SK-N-SH treated with all-trans-retinoic acid at 6 μM for 48 hours (cell line): ENCODE measurements around the gene RPS6KC1.

ENCODE experiments used
- BACH2 ChIP-seq: fragments of 250-450 bp; sonication (Bioruptor Pico); IDR thresholded peaks from 2 replicates; pipeline ENCODE4 v1.9.0; 2021; ENCODE audit warnings: mild to moderate bottlenecking, borderline replicate concordance
- ISL1 ChIP-seq: fragments of 250-450 bp; sonication (Bioruptor Pico); IDR thresholded peaks from 2 replicates; pipeline ENCODE4 v2.1.2; 2022; ENCODE audit warnings: mild to moderate bottlenecking, moderate library complexity
- PPARA ChIP-seq: fragments of 250-450 bp; sonication (Bioruptor Pico); IDR thresholded peaks from 2 replicates; pipeline ENCODE4 v1.5.0; 2020; ENCODE audit warnings: mild to moderate bottlenecking, borderline replicate concordance
- TCF4 ChIP-seq: fragments of 250-450 bp; sonication (Bioruptor Pico); IDR thresholded peaks from 2 replicates; pipeline ENCODE4 v1.8.0; 2021; ENCODE audit warnings: mild to moderate bottlenecking, moderate library complexity, borderline replicate concordance
- TOX ChIP-seq: fragments of 250-450 bp; sonication (Bioruptor Pico); IDR thresholded peaks from 2 replicates; pipeline ENCODE4 v1.8.0; 2021; ENCODE audit warnings: mild to moderate bottlenecking, moderate library complexity, borderline replicate concordance
- ZFP30 ChIP-seq: fragments of 450-650 bp; formaldehyde crosslinking; IDR thresholded peaks from 2 replicates; pipeline ENCODE4 v1.5.0; 2022; ENCODE audit warnings: mild to moderate bottlenecking, moderate library complexity
- TF ChIP-seq, protein P1 (sequence below): fragments of 250-450 bp; sonication (Bioruptor Pico); IDR thresholded peaks from 2 replicates; pipeline ENCODE4 v1.8.0; 2020; ENCODE audit warnings: mild to moderate bottlenecking, moderate library complexity, borderline replicate concordance
- TF ChIP-seq, protein P2 (sequence below): fragments of 250-450 bp; sonication (Bioruptor Pico); IDR thresholded peaks from 2 replicates; pipeline ENCODE4 v1.5.1; 2020; ENCODE audit warnings: low read depth, mild to moderate bottlenecking, moderate library complexity

DNA sequence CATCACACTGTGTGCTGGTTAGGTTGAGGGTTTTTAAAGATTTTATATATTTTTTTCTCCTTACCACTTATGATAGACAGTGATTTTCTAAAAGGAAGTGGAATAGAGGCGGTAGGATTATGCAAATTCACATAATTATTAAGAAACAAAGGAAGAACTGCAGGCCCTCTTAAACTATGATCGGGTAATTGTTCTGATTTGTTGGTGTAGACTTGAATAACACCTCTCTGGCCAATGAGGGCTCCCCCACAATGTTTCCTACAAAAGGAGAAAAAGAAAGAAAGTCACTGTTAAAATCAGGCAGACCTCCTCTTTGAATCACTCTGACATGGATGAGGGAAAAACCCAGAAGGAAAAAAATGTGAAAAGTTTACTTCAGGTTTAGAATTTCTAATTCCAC is 241.6 kb downstream of the RPS6KC1 start:
- TF ChIP-seq, protein P1, sequence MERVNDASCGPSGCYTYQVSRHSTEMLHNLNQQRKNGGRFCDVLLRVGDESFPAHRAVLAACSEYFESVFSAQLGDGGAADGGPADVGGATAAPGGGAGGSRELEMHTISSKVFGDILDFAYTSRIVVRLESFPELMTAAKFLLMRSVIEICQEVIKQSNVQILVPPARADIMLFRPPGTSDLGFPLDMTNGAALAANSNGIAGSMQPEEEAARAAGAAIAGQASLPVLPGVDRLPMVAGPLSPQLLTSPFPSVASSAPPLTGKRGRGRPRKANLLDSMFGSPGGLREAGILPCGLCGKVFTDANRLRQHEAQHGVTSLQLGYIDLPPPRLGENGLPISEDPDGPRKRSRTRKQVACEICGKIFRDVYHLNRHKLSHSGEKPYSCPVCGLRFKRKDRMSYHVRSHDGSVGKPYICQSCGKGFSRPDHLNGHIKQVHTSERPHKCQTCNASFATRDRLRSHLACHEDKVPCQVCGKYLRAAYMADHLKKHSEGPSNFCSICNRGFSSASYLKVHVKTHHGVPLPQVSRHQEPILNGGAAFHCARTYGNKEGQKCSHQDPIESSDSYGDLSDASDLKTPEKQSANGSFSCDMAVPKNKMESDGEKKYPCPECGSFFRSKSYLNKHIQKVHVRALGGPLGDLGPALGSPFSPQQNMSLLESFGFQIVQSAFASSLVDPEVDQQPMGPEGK (CRISPR knock-in tag) = no peak
- TF ChIP-seq ZFP30 (no peak), TOX (no peak), PPARA (CRISPR knock-in tag) (no peak), BACH2 (CRISPR knock-in tag) (no peak), TCF4 (CRISPR knock-in tag) (no peak), ISL1 (no peak)
- TF ChIP-seq, protein P2, sequence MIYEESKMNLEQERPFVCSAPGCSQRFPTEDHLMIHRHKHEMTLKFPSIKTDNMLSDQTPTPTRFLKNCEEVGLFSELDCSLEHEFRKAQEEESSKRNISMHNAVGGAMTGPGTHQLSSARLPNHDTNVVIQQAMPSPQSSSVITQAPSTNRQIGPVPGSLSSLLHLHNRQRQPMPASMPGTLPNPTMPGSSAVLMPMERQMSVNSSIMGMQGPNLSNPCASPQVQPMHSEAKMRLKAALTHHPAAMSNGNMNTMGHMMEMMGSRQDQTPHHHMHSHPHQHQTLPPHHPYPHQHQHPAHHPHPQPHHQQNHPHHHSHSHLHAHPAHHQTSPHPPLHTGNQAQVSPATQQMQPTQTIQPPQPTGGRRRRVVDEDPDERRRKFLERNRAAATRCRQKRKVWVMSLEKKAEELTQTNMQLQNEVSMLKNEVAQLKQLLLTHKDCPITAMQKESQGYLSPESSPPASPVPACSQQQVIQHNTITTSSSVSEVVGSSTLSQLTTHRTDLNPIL (CRISPR knock-in tag) = no peak
